GM12892 (cell line): ENCODE measurements around the gene ARID5B.

ENCODE experiments used
- DNase-seq: peaks from one replicate; pipeline ENCODE4 v3.0.0; 2011; ENCODE audit not compliant: insufficient read length
- FAIRE-seq: peaks from 2 replicates; lab custom pipeline; 2011; peaks lifted over from hg19 to GRCh38; lab: Jason Lieb, UNC
- POLR2A ChIP-seq: IDR thresholded peaks from 2 replicates; pipeline ENCODE4 v1.6.1; 2011; ENCODE audit warnings: low read depth, low read length, control low read depth
- POLR2AphosphoS5 ChIP-seq: IDR thresholded peaks from 2 replicates; pipeline ENCODE4 v1.6.1; 2011; ENCODE audit warnings: low read depth, low read length, control low read depth
- TAF1 ChIP-seq: IDR thresholded peaks from 2 replicates; pipeline ENCODE4 v1.6.1; 2011; ENCODE audit warnings: low read depth, mild to moderate bottlenecking, control low read depth, low read length, borderline replicate concordance

ARID5B gene

DNA sequence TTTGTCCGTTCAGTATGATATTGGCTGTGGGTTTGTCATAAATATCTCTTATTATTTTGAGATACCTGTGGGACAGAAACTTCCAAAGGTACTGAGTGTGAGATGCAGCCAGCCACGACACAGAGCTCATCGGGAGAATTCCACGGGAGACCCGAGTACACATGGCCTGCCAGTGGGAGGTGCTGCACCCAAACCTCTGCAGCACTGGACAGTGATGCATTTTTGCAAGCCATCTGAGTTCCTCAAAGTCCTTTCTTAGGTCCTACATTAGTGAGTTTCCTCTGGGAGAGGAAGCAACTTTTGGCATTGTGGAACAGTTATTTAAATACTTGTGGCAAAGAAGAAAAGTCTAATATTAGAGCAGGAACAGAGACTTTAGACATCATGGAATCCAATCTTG lies 77.5 kb downstream of the ARID5B start:
- no peak for TF ChIP-seq TAF1
- TF ChIP-seq POLR2A, result no peak
- TF ChIP-seq POLR2AphosphoS5, result no peak
- no peak for FAIRE-seq
- DNase-seq, result no peak

- no peak for FAIRE-seq
- no peak for TF ChIP-seq TAF1
- TF ChIP-seq POLR2A, result no peak
- TF ChIP-seq POLR2AphosphoS5, result no peak
- DNase-seq, result no peak
These were observed 80.0 kb downstream of the ARID5B start for GRCh38 chr10:61981460-61981859.

DNA sequence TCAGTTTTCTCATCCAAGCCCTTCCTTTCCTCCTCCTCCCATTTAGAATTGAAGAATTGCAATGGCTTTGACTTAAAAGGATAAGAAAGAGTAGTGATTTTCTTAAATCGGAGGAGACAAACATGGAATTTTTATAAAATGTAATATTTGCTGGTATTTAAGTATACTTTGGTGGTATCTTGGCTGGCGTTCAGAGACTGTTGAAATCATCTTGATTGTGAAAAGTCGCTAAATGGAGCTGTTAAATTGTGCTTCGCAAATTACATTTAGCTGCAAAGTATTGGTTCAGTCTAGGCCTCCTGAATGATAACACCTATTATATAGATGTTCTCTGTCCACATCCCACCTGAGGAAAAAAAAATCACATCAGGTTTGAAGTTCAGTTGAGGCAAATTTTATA lies 81.8 kb downstream of the ARID5B start:
- FAIRE-seq (no peak), DNase-seq (no peak)
- no peak for TF ChIP-seq TAF1
- no peak for TF ChIP-seq POLR2AphosphoS5
- no peak for TF ChIP-seq POLR2A

DNA sequence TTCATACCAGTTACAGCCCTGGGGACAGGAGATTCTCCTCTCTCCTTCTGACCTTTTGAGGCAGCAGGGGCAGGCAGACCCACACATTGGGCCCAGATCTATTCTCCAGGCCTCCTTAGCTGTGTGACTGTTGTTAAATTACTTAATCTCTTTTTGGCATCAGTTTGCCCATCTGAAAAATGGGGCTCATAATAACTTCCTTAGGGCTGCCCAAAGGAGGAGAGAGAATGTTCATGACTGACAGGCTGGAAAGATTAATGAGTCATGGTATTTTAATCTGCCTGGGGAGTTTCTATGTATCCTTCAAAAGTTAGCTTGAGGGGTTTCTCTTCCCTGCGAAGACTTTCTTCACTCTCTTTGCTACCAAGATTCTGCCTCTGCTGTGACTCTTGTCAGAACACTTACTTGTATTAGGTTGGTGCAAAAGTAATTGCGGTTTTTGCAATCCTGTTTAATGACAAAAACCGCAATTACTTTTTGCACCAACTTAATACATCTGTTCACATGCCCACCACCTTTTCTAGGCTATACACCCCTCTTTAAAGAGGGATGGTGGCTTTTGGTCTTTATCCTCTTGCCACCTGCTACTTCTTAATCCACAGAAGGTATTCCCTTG lies 83.4 kb downstream of the ARID5B start:
- no peak for DNase-seq
- TF ChIP-seq POLR2AphosphoS5 (no peak), POLR2A (no peak), TAF1 (no peak)
- FAIRE-seq, result no peak

- FAIRE-seq (no peak), DNase-seq (no peak)
- TF ChIP-seq TAF1 (no peak), POLR2A (no peak), POLR2AphosphoS5 (no peak)
These were observed 84.2 kb downstream of the ARID5B start for GRCh38 chr10:61985715-61986114.

DNA sequence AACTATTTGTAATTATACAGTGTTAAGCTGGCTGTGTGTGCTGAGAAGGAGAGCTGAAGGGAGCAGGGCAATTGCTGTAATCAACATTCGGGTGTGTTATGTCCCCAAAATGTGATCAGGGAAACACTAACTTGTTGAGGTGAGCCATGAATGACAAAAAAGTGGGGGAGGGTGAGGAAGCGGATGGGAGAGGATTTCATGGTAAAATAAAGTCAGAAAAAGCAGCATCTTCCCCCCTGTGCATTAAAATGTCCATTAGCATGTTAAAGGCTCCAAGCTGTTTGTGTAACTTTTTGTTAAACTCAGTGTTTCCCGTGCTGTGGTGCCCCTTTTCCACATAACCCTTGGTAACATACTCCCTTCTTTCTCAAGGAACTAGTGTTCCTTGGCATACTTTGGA lies 84.9 kb downstream of the ARID5B start:
- FAIRE-seq (peak; percentile 77), DNase-seq (no peak)
- TF ChIP-seq POLR2AphosphoS5 (no peak), POLR2A (no peak), TAF1 (no peak)

- peak; percentile 77 for FAIRE-seq
- DNase-seq, result no peak
- TF ChIP-seq POLR2A (peak; percentile 20; the same call in 1 of the 2 replicates), POLR2AphosphoS5 (no peak; the same call in 1 of the 2 replicates)
These were observed 85.4 kb downstream of the ARID5B start for GRCh38 chr10:61986788-61987492.

DNA sequence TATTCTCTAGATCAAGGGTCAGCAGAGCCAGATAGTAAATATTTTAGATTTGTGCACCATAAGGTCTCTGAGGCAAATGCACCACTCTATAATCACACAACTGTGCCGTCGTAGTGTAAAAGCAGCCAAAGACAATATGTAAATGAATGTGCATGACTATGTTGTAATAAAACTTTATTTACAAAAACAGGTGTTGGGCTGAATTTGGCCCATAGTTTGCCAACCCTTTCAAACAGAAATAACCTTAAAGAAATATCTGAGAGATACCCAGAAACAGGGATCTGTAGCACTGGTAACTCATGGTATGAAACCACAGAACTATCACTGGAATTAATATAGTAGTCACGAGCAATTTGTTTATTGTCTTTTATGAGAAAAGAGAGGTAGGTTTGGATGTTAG lies 86.0 kb downstream of the ARID5B start:
- no peak for TF ChIP-seq TAF1
- peak; percentile 29 for TF ChIP-seq POLR2AphosphoS5
- no peak for DNase-seq
- FAIRE-seq, result peak; percentile 24

GRCh38 chr10:61987951-61988379 lies 86.5 kb downstream of the ARID5B start:
- TF ChIP-seq POLR2AphosphoS5, result peak; percentile 60
- no peak for TF ChIP-seq TAF1
- TF ChIP-seq POLR2A, result peak; percentile 50
- DNase-seq (peak; percentile 19), FAIRE-seq (peak; percentile 96)

GRCh38 chr10:61989995-61990760 lies 88.7 kb downstream of the ARID5B start:
- DNase-seq (no peak), FAIRE-seq (peak; percentile 67)
- TF ChIP-seq TAF1, result no peak
- TF ChIP-seq POLR2A, result no peak
- no peak for TF ChIP-seq POLR2AphosphoS5

- no peak for FAIRE-seq
- TF ChIP-seq POLR2AphosphoS5 (no peak), TAF1 (no peak), POLR2A (no peak)
- no peak for DNase-seq
These were observed 89.2 kb downstream of the ARID5B start for GRCh38 chr10:61990761-61991135.

GRCh38 chr10:61991166-61991565 lies 89.7 kb downstream of the ARID5B start:
- DNase-seq, result no peak
- TF ChIP-seq POLR2A (no peak), TAF1 (no peak), POLR2AphosphoS5 (no peak)
- FAIRE-seq, result no peak
